Bronchial epithelial cell (primary cell): ENCODE data around the gene FMN1. TPM values are rescaled to one million over a fixed set of nuclear protein-coding genes. Genes with fewer than 3 reads are reported as not detected.

ENCODE experiments used
- DNase-seq: peaks from one replicate; pipeline ENCODE4 v3.0.0-alpha.2; 2010; ENCODE audit warnings: low read depth
- FAIRE-seq: peaks from 2 replicates; lab custom pipeline; 2011; peaks lifted over from hg19 to GRCh38; lab: Jason Lieb, UNC
- H3K27me3 ChIP-seq: 2 replicates; pipeline ENCODE4 v1.5.1; 2011; ENCODE audit warnings: low read length; ENCODE audit not compliant: control insufficient read depth, insufficient read depth
- H3K36me3 ChIP-seq: 2 replicates; pipeline ENCODE4 v1.5.1; 2011; ENCODE audit warnings: low read length; ENCODE audit not compliant: control insufficient read depth, insufficient read depth
- H3K4me3 ChIP-seq: 2 replicates; pipeline ENCODE4 v1.5.1; 2011; ENCODE audit warnings: mild to moderate bottlenecking, low read depth, low read length, control low read depth
- CTCF ChIP-seq: IDR thresholded peaks from 2 replicates; pipeline ENCODE4 v1.5.1; 2011; ENCODE audit warnings: mild to moderate bottlenecking, moderate library complexity, low read length, control low read depth, inconsistent platforms; ENCODE audit not compliant: insufficient read depth, severe bottlenecking
- total RNA-seq: library from RNA; depleted of rRNA; stranded (reverse); fragments of >200 nt; gene quantifications from 2 replicates; pipeline ENCODE4 v1.2.1, GENCODE V29; 2014

FMN1 gene
- total RNA-seq, 1 donor from 2014 or later, result 1.6 TPM

GRCh38 chr15:33014586-33014985 lies 179.9 kb downstream of the FMN1 start:
- FAIRE-seq, result no peak
- no peak overlapping the region for H3K4me3 ChIP-seq

DNA sequence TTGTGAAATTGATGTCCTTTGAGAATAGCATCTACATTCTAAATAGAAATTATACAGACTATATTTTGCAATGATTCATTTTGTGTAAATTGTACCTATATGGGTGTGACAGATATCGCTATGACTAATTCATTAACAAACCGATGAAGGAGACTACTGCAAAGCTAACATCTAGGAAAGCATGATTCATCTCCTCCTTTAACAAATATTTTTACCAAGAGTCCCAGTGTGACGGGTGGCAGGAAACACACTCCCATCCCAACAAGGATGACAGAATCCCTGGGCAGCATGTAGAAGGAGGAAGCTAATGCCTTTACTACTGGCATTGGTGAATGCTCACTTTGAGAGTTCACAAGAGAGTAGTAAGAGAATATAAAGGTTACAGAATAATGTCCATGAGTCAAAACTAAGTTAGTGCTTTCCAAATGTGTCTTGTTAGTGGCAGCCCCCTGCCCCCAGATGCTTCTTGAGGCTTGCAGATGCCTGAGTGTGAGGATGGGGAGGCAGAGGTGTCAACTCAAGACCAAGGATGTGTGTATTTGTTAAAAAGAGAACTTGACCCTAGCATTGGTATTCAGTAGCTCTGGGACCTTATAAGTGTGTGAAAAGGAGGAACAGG lies 180.6 kb downstream of the FMN1 start:
- H3K36me3 ChIP-seq, result no peaks in the 10 kb centered on the region
- DNase-seq (peak; percentile 98), FAIRE-seq (peak; percentile 86)
- TF ChIP-seq CTCF, result no peak
- H3K4me3 ChIP-seq, result no peak overlapping the region
- no peaks in the 10 kb centered on the region for H3K27me3 ChIP-seq

More at GRCh38 chr15:33014586-33014985, 179.9 kb downstream of the FMN1 start:
- no peak for TF ChIP-seq CTCF
- DNase-seq, result no peak
- no peaks in the 10 kb centered on the region for H3K36me3 ChIP-seq
- no peaks in the 10 kb centered on the region for H3K27me3 ChIP-seq

DNA sequence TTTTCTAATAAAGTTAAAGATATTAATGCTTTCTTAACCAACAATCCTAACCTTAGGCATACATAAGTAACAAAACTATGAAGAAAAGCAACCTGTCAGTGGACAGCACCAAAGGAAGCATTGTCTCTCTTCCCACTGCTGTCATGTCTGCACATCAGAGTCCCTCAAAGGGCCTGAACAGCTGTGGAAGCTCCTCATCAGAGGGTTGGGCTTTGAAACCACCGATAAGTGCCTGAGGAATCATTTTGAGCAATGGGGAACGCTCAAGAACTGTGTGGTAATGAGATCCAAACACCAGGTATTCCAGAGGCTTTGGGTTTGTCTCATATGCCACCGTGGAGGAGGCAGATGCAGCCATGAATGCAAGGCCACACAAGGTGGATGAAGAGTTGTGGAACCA lies 182.5 kb downstream of the FMN1 start:
- no peak overlapping the region for H3K4me3 ChIP-seq
- peak; percentile 86 for FAIRE-seq
- no peaks in the 10 kb centered on the region for H3K27me3 ChIP-seq
- DNase-seq, result no peak
- no peak for TF ChIP-seq CTCF
- no peaks in the 10 kb centered on the region for H3K36me3 ChIP-seq

- H3K27me3 ChIP-seq, result no peaks in the 10 kb centered on the region
- FAIRE-seq (no peak), DNase-seq (no peak)
- no peak overlapping the region for H3K4me3 ChIP-seq
- no peak for TF ChIP-seq CTCF
- H3K36me3 ChIP-seq, result no peaks in the 10 kb centered on the region
Observed at GRCh38 chr15:33009603-33010002, 184.9 kb downstream of the FMN1 start.

DNA sequence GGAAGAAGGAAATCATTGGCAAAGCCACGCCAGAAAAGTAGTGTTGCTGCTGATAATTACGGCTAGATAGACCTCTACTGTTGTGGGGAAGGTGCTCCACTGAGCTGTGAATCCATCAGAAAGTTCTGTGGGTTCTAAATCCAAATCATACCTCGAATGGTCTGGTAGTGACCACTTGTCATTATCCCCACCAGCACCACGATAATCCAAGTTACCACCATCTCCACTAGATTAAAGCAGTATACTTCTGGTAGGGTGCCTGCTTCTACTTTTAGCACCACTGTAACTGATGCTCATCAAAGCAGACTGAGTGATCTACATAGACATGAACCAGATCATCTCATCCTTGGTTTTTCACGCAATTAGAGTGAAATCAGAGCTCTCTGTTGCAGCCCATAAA lies 185.5 kb downstream of the FMN1 start:
- no peak for TF ChIP-seq CTCF
- DNase-seq (no peak), FAIRE-seq (no peak)
- H3K4me3 ChIP-seq, result no peak overlapping the region
- H3K36me3 ChIP-seq, result no peaks in the 10 kb centered on the region
- no peaks in the 10 kb centered on the region for H3K27me3 ChIP-seq
